HL-60/S4 treated with phorbol 12-myristate 13-acetate at 8.2 ng/mL for 4 days and 3 days (cell line): Measurements from ENCODE around the gene GZMH.
"Not testable (repeated sequence)": the region's sequence is repeated elsewhere in the genome, so short reads cannot be mapped to it uniquely, and the experiment has no call there.

ENCODE experiments used
- in situ Hi-C: fragments of 300-500 bp; cut with MboI; formaldehyde crosslinking; loops from 2 replicates; pipeline ENCODE4 v1.15.0; 2022; ENCODE audit warnings: low sequenced_read_pairs

GZMH gene

DNA sequence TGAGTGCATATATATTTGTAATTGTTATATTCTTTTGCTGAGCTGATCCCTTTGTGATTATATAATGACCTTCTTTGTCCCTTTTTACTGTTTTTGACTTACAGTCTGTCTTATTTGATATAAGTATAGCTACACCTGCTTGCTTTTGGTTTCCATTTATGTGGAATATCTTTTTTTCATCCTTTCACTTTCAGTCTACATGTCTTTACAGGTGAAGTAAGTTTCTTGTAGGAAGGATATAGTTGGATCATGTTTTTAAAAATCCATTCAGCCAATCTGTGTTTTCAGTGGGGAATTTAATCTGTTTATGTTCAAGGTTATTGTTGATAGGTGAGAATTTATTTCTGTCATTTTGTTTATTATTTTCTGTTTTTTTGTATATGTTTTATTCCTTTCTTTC, 12.1 kb downstream of the GZMH start:
- in situ Hi-C loops: no loop called here

DNA sequence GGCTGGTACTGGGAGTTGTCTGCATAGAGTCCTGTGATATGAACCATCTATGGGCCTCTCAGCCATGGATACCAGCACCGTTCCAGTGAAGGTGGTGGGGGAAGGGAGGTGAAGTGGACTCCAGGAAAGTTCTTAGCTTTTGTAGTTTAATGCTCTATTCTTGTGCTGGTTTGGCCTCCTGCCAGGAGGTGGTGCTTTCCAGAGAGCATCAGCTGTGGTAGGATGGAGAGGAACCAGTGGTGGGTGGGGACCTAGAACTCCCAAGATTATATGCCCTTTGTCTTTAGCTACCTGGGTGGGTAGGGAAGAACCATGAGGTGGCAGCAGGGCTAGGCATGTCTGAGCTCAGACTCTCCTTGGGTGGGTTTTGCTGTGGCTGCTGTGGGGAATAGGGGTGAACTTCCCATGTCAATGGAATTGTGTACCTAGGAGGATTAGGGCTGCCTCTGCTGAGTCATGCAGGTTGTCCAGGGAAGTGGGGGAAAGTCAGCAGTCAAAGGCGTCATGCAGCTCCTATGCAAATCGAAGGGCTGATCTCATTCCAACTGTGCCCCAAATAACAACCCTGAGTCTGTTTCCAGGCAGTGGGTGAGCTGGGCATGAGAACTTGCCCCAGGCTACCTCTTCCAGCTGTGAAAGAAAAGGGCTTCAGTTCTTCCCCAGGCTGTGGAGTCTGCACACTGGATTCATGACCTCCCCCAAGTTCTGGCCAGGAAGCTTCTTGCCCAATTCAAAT, 14.2 kb downstream of the GZMH start:
- in situ Hi-C loops: no loop called here

DNA sequence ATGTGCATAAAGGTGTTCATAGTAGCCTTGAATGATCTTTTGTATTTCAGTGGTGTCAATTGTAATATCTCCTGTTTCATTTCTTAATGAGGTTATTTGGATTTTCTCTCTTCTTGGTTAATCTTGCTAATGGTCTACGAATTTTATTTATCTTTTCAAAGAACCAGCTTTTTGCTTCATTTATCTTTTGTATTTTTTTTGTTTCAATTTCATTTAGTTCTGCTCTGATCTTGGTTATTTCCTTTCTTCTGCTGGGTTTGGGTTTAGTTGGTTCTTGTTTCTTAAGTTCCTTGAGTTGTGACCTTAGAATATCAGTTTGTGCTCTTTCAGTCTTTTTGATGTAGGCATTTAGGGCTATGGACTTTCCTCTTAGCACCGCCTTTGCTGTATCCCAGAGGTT, 18.5 kb downstream of the GZMH start:
- in situ Hi-C loops: not testable (repeated sequence)

DNA sequence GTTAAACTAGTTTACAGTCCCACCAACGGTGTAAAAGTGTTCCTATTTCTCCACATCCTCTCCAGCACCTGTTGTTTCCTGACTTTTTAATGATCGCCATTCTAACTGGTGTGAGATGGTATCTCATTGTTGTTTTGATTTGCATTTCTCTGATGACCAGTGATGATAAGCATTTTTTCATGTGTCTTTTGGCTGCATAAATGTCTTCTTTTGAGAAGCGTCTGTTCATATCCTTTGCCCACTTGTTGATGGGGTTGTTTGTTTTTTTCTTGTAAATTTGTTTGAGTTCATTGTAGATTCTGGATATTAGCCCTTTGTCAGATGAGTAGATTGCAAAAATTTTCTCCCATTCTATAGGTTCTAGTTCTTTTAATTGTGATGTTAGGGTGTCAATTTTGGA, 25.1 kb downstream of the GZMH start:
- in situ Hi-C loops: not testable (repeated sequence)

DNA sequence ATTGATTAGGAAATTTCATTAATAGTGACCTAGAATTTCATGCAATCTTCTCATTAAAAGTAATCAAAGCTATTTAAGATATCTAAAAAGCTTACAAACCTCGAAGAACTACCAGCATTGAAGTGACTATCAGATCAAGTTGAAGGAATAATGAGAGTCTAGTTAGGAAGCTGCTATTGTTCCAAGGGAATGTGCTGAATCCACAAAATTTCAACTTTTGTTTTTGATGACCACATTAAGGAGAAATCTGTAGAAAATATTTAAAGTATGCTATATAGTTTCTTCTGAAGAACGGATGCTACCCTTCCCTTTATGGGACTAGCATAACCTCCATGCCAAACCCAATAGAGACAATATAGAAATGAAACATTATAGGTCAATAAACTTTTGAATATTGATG, 30.9 kb downstream of the GZMH start:
- in situ Hi-C loops: no loop called here

DNA sequence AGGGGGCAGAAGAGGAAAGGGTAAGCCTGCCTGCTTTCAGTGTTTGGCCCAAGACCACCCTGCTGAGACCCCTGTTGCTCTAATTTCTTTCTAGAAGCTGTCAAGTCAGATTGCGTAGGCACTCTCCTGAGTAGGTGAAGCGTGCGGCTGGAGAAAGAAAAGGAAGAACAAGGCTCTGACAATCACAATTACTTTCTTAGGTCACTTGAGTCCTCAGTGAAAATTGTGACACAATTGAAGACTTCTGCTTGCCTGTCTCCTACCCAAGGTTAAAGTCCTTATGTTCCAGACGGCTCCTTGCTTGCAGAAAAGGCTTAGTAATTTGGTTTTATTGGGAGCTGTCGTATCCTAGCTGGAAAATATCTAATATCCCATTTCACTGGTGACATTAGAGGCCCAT, 32.7 kb downstream of the GZMH start:
- in situ Hi-C loops: no loop called here

DNA sequence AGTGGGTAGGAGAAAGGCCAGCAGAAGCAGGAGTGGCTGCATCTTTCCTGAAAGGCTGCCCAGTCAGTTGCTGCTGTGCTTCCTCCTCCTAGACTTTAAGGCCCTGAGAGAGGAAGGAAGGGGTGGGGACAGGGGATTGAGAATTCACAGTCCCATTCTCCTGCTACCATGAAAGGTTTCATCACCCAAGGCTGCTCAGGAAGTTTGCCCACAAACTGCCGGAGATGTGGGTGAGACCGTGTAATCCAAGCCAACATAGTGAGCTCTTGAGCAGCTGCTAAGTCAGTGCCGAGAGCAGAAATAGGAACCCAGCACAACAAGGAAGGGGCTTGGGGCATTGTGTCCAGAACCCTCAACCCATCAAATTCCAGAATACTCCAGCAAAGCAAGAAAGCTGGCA, 33.3 kb downstream of the GZMH start, which contains the start of gene CTSG:
TSS of gene CTSG (minus strand) at position 69 of the 400 bp plus-strand sequence. CDS start at position 42, 27 bp downstream.
- in situ Hi-C loops: no loop called here

DNA sequence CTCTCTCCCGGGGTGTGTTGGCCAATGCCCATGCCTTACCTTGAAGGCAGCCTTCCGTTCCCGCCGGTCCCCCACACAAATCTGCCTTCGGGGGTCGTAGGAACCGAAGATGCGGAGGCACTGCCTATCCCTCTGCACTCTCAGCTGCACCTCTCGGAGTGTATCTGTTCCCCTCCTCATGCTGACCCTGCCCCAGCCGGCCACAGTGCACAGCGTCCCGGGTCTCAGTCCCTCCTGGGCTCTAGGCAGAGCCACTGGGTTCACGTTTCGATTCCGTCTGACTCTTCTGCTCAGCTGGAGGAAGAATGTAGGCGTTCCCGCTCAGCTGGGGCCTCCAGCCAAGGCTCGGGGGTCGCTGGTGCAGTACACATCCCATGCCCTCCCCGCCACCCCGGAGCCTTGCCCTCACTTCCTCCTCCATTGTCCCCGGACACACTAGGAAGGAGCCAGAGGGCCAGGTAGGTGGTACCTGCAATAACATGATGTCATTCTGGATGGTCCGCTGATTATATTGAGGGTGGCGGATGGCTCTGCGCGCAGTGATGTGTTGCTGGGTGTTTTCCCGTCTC, 35.2 kb downstream of the GZMH start:
- in situ Hi-C loops: no loop called here

DNA sequence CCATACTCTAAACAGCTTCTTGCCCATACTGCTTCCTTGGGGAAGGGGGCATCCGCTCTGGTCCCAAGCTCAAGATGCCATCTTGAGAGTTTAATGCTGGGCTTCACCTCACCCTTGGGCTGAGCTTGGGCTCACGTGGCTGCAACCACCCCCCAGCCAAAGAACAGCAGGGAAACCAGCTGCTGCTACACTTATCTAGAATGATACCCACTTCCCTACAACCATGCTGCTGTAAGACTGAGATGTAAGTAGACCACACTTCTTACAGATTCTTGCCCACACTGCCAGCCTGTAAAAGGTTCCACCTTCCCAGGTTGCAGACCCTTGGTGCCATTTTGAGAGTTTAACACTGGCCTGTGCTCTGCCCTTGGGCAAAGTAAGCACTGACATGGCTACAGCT, 43.2 kb downstream of the GZMH start:
- in situ Hi-C loops: no loop called here

DNA sequence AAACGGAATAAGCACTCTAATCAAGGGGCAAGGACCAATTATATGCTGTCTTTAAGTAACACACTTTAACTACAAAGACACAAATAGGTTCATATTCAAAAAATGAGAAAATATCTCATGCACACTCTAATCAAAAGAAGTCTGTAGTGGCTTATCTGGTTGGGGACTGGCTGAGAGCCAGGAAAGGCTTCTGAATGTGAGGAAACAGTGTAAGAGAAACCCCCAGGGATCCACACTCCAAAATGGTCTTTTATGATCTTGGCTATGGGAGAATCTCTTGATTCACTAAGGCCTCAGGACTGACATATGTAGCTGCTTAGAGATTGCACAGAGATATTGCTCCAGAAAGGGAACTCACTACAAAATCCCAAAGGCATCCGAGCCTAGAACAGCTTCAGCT, 43.7 kb downstream of the GZMH start:
- in situ Hi-C loops: no loop called here

DNA sequence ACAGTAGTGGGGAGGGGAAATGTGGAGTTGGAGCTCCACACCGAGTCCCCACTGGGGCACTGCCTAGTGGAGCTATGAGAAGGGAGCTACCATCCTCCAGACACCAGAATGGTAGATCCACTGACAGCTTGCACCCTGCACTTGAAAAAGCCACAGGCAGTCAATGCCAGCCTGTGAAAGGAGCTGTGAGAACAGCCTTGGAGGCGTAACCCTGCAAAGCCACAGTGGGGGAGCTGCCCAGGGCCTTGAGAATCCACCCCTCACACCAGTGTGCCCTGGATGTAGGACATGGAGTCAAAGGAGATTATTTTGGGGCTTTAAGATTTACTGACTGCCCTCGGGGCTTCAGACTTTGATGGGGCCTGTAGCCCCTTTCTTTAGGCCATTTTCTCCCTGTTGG, 46.0 kb downstream of the GZMH start:
- in situ Hi-C loops: no loop called here

DNA sequence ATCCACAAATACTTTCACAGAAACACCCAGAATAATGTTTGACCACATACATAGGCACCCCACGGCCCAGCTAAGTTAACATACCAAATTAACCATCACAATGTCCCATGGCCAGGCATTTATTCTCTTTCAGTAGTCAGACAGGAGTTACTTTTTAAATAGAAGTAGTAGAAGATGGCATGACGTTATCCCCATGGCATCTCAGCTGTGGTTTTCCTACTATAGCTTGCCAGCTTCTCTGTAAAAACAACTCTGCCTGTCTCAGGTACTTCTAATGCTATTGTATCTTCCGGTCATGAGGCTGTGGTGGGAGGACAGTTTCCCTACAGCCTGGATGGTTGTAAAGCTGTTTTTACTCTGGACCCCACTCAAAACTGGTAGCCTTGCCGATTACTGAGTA, 52.7 kb downstream of the GZMH start:
- in situ Hi-C loops: no loop called here
